Karpas-422 (cell line): ENCODE results near the gene SMIM44. TPM values are rescaled to one million over a fixed set of nuclear protein-coding genes. Genes with fewer than 3 reads are reported as not detected.
"Not testable (repeated sequence)": the region's sequence is repeated elsewhere in the genome, so short reads cannot be mapped to it uniquely, and the experiment has no call there.

ENCODE experiments used
- DNase-seq: peaks from one replicate; pipeline ENCODE4 v3.0.0-alpha.2; 2015
- H2AFZ ChIP-seq: fragments of 200-600 bp; sonication (generic); 2 replicates; pipeline ENCODE4 v1.6.1; 2014; ENCODE audit warnings: antibody characterized with exemption, low read length, mixed read lengths
- H3K27ac ChIP-seq: fragments of 200-600 bp; sonication (generic); 2 replicates; pipeline ENCODE4 v1.5.1; 2014; ENCODE audit warnings: mild to moderate bottlenecking, low read length, moderate library complexity
- H3K27me3 ChIP-seq: fragments of 200-600 bp; sonication (generic); 2 replicates; pipeline ENCODE4 v1.6.1; 2014; ENCODE audit warnings: low read length, mixed read lengths
- H3K36me3 ChIP-seq: fragments of 200-600 bp; sonication (generic); 2 replicates; pipeline ENCODE4 v1.6.1; 2014; ENCODE audit warnings: low read length, mixed read lengths; ENCODE audit not compliant: insufficient read depth
- H3K4me1 ChIP-seq: fragments of 200-600 bp; sonication (generic); 2 replicates; pipeline ENCODE4 v1.6.1; 2014; ENCODE audit warnings: mild to moderate bottlenecking, low read length, mixed read lengths
- H3K4me2 ChIP-seq: fragments of 200-600 bp; sonication (generic); 2 replicates; pipeline ENCODE4 v1.6.1; 2014; ENCODE audit warnings: low read length, low read depth, mild to moderate bottlenecking; ENCODE audit not compliant: poor library complexity, severe bottlenecking
- H3K4me3 ChIP-seq: fragments of 200-600 bp; sonication (generic); 2 replicates; pipeline ENCODE4 v1.5.1; 2014; ENCODE audit warnings: mild to moderate bottlenecking, antibody characterized with exemption, low read length, mixed read lengths
- H3K79me2 ChIP-seq: fragments of 200-600 bp; sonication (generic); 2 replicates; pipeline ENCODE4 v1.6.1; 2014; ENCODE audit warnings: mild to moderate bottlenecking, low read length, mixed read lengths
- H3K9ac ChIP-seq: fragments of 200-600 bp; sonication (generic); 2 replicates; pipeline ENCODE4 v1.6.0; 2014; ENCODE audit warnings: low read length
- H3K9me2 ChIP-seq: fragments of 200-600 bp; sonication (generic), shearing (Covaris generic); replicated peaks from 2 replicates; pipeline ENCODE4 v1.6.0; 2014; ENCODE audit warnings: mild to moderate bottlenecking, low read length, moderate library complexity; ENCODE audit not compliant: insufficient read depth
- H3K9me3 ChIP-seq: fragments of 300-700, 200-600 bp; sonication (generic); 2 replicates; pipeline ENCODE4 v1.6.1; 2014; ENCODE audit warnings: low read length, mixed read lengths
- H4K20me1 ChIP-seq: fragments of 200-600 bp; sonication (generic); 2 replicates; pipeline ENCODE4 v1.6.1; 2014; ENCODE audit warnings: mild to moderate bottlenecking, antibody characterized with exemption, low read length, low read depth; ENCODE audit not compliant: insufficient read depth
- total RNA-seq: library from RNA; depleted of rRNA; stranded (reverse); fragments of >200 nt; shearing (Covaris generic); gene quantifications from 2 replicates; pipeline ENCODE4 v1.2.3, GENCODE V29; 2014; ENCODE audit warnings: low replicate concordance

SMIM44 gene
- total RNA-seq, 1 experiment from 2014 or later = not detected

- no peaks in the 10 kb centered on the region for H3K4me1 ChIP-seq
- no peak overlapping the region for H3K27ac ChIP-seq
- H3K4me3 ChIP-seq = no peak overlapping the region
- H3K36me3 ChIP-seq = no peaks in the 10 kb centered on the region
- H4K20me1 ChIP-seq = no peaks in the 10 kb centered on the region
- H2AFZ ChIP-seq = no peak overlapping the region
- no peak for DNase-seq
- no peaks in the 10 kb centered on the region for H3K9me2 ChIP-seq
- H3K9ac ChIP-seq = no peak overlapping the region
- H3K9me3 ChIP-seq = no peaks in the 10 kb centered on the region
- H3K27me3 ChIP-seq = no peaks in the 10 kb centered on the region
- H3K4me2 ChIP-seq = no peak overlapping the region
- H3K79me2 ChIP-seq = no peaks in the 10 kb centered on the region
Observed at GRCh38 chr19:3448616-3449334, 34.5 kb downstream of the SMIM44 start.

GRCh38 chr19:3446657-3447056 is 36.6 kb downstream of the SMIM44 start:
- not testable (repeated sequence) for H4K20me1 ChIP-seq, H2AFZ ChIP-seq, H3K79me2 ChIP-seq, H3K9me2 ChIP-seq, H3K4me3 ChIP-seq, H3K4me1 ChIP-seq, H3K4me2 ChIP-seq, H3K27me3 ChIP-seq, H3K27ac ChIP-seq, H3K9me3 ChIP-seq, H3K36me3 ChIP-seq, DNase-seq, H3K9ac ChIP-seq

DNA sequence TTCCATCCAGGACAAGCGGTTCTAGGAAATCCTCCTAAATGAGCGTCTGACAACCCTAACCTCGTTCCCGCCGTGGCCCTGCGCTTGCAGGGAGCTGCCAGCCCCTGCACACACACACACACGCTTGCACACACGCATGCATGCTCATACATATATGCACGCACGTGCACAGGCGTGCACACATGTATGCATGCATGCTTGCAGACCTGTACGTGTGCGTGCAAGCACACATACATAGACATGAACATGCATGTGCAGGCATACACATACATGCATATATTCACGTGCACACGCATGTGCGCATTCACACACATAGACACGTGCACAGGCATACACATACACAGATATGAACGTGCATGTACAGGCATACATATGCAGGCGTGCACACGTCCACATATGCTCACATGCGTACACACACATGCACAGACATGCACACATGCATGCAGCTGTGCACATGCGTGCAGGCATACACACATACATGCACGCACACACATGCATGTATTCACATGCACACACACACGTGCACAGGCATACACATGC is 38.5 kb downstream of the SMIM44 start:
- H3K9me3 ChIP-seq = no peaks in the 10 kb centered on the region
- H3K4me3 ChIP-seq = no peak overlapping the region
- H3K27me3 ChIP-seq = no peaks in the 10 kb centered on the region
- no peak overlapping the region for H2AFZ ChIP-seq
- no peak overlapping the region for H3K9ac ChIP-seq
- no peak for DNase-seq
- no peaks in the 10 kb centered on the region for H3K79me2 ChIP-seq
- no peaks in the 10 kb centered on the region for H3K36me3 ChIP-seq
- no peaks in the 10 kb centered on the region for H3K4me1 ChIP-seq
- H3K9me2 ChIP-seq = no peaks in the 10 kb centered on the region
- no peaks in the 10 kb centered on the region for H4K20me1 ChIP-seq
- H3K27ac ChIP-seq = no peak overlapping the region
- no peak overlapping the region for H3K4me2 ChIP-seq

GRCh38 chr19:3443840-3444694 is 39.2 kb downstream of the SMIM44 start:
- Histone ChIP-seq H3K9ac (no peak overlapping the region), H3K27ac (no peak overlapping the region), H2AFZ (no peak overlapping the region), H3K27me3 (no peaks in the 10 kb centered on the region), H3K36me3 (no peaks in the 10 kb centered on the region), H3K9me3 (no peaks in the 10 kb centered on the region), H3K79me2 (no peaks in the 10 kb centered on the region), H3K4me2 (no peak overlapping the region), H3K4me1 (no peaks in the 10 kb centered on the region), H4K20me1 (no peaks in the 10 kb centered on the region), H3K4me3 (no peak overlapping the region), H3K9me2 (no peaks in the 10 kb centered on the region)
- DNase-seq = no peak

GRCh38 chr19:3442487-3443071 is 40.7 kb downstream of the SMIM44 start:
- Histone ChIP-seq H3K9ac (no peak overlapping the region), H2AFZ (no peak overlapping the region), H3K4me1 (no peaks in the 10 kb centered on the region), H3K4me3 (no peak overlapping the region), H3K27me3 (no peaks in the 10 kb centered on the region), H3K27ac (no peak overlapping the region), H4K20me1 (no peaks in the 10 kb centered on the region), H3K9me3 (no peaks in the 10 kb centered on the region), H3K9me2 (no peaks in the 10 kb centered on the region), H3K36me3 (no peaks in the 10 kb centered on the region), H3K4me2 (no peak overlapping the region), H3K79me2 (no peaks in the 10 kb centered on the region)
- DNase-seq = no peak

- Histone ChIP-seq H2AFZ (no peak overlapping the region), H3K36me3 (no peaks in the 10 kb centered on the region), H3K79me2 (no peaks in the 10 kb centered on the region), H4K20me1 (no peaks in the 10 kb centered on the region), H3K4me3 (no peak overlapping the region), H3K27ac (no peak overlapping the region), H3K27me3 (no peaks in the 10 kb centered on the region), H3K9me2 (no peaks in the 10 kb centered on the region), H3K4me1 (no peaks in the 10 kb centered on the region), H3K9ac (no peak overlapping the region), H3K4me2 (no peak overlapping the region), H3K9me3 (no peaks in the 10 kb centered on the region)
- no peak for DNase-seq
Observed at GRCh38 chr19:3441986-3442329, 41.3 kb downstream of the SMIM44 start.

- H3K4me2 ChIP-seq = no peak overlapping the region
- H3K4me3 ChIP-seq = no peak overlapping the region
- no peak overlapping the region for H3K27ac ChIP-seq
- H3K36me3 ChIP-seq = no peaks in the 10 kb centered on the region
- H3K9me2 ChIP-seq = no peaks in the 10 kb centered on the region
- no peaks in the 10 kb centered on the region for H3K9me3 ChIP-seq
- no peaks in the 10 kb centered on the region for H3K79me2 ChIP-seq
- H4K20me1 ChIP-seq = no peaks in the 10 kb centered on the region
- no peaks in the 10 kb centered on the region for H3K27me3 ChIP-seq
- H3K9ac ChIP-seq = no peak overlapping the region
- H3K4me1 ChIP-seq = no peaks in the 10 kb centered on the region
- DNase-seq = no peak
- no peak overlapping the region for H2AFZ ChIP-seq
Observed at GRCh38 chr19:3441089-3441985, 41.9 kb downstream of the SMIM44 start.
